SK-N-MC (cell line): ENCODE results near the gene MYO1A.

ENCODE experiments used
- EZH2 ChIP-seq: fragments of 200-600 bp; sonication (generic); IDR thresholded peaks from one replicate; pipeline ENCODE4 v1.6.1; 2017; ENCODE audit warnings: antibody characterized with exemption
- POLR2AphosphoS5 ChIP-seq: IDR thresholded peaks from 2 replicates; pipeline ENCODE4 v1.6.1; 2012; ENCODE audit warnings: mild to moderate bottlenecking, low read depth, low read length, borderline replicate concordance

GRCh38 chr12:57078519-57079404 is 28.8 kb upstream of the MYO1A start, which contains the start of gene NEMP1:
- TF ChIP-seq EZH2: no peak
- peak; percentile 81 for TF ChIP-seq POLR2AphosphoS5
